C4-2B (cell line): ENCODE data around the gene MTMR11.

Source experiments
- CTCF ChIP-seq: fragments of 450-650 bp; conservative IDR thresholded peaks from 2 replicates; pipeline ENCODE4 v1.5.1; 2017; ENCODE audit warnings: mild to moderate bottlenecking
- ZFX ChIP-seq: fragments of 450-650 bp; IDR thresholded peaks from 2 replicates; pipeline ENCODE4 v1.6.1; 2017

GRCh38 chr1:149881876-149882275 lies 54.8 kb downstream of the MTMR11 start:
- no peak for TF ChIP-seq CTCF
- no peak for TF ChIP-seq ZFX
